Osteoblast (primary cell): Measurements from ENCODE around the gene TMC6. TPM values are rescaled to one million over a fixed set of nuclear protein-coding genes. Genes with fewer than 3 reads are reported as not detected.

Experiments used
- DNase-seq: peaks from one replicate; pipeline ENCODE4 v3.0.0; 2011; ENCODE audit warnings: low spot score, mixed read lengths; ENCODE audit not compliant: insufficient read length; ENCODE audit errors: missing footprints
- H2AFZ ChIP-seq: 2 replicates; pipeline ENCODE4 v1.6.0; 2011; ENCODE audit warnings: mild to moderate bottlenecking, low read length
- H3K27ac ChIP-seq: 2 replicates; pipeline ENCODE4 v1.5.1; 2011; ENCODE audit warnings: mild to moderate bottlenecking, low read depth, low read length, moderate library complexity
- H3K27me3 ChIP-seq: 2 replicates; pipeline ENCODE4 v1.6.0; 2012; ENCODE audit warnings: mild to moderate bottlenecking, control low read depth, inconsistent platforms, low read length, moderate library complexity; ENCODE audit not compliant: insufficient read depth
- H3K36me3 ChIP-seq: 2 replicates; pipeline ENCODE4 v1.5.1; 2011; ENCODE audit warnings: mild to moderate bottlenecking, low read length, control low read depth, moderate library complexity; ENCODE audit not compliant: insufficient read depth
- H3K4me1 ChIP-seq: 2 replicates; pipeline ENCODE4 v1.5.1; 2011; ENCODE audit warnings: mild to moderate bottlenecking, low read length, control low read depth, moderate library complexity; ENCODE audit not compliant: insufficient read depth
- H3K4me2 ChIP-seq: 2 replicates; pipeline ENCODE4 v1.6.0; 2011; ENCODE audit warnings: mild to moderate bottlenecking, low read length; ENCODE audit not compliant: insufficient read depth
- H3K4me3 ChIP-seq: fragments of 200-600 bp; sonication (generic); 3 replicates; pipeline ENCODE4 v1.5.1; 2012; ENCODE audit warnings: mild to moderate bottlenecking, low read length, inconsistent platforms; ENCODE audit not compliant: insufficient read depth
- H3K79me2 ChIP-seq: 2 replicates; pipeline ENCODE4 v1.6.0; 2012; ENCODE audit warnings: mild to moderate bottlenecking, low read length, control low read depth, inconsistent platforms; ENCODE audit not compliant: insufficient read depth
- H3K9me3 ChIP-seq: 2 replicates; pipeline ENCODE4 v1.5.1; 2011; ENCODE audit warnings: low read depth, low read length, control low read depth
- H4K20me1 ChIP-seq: 2 replicates; pipeline ENCODE4 v1.6.0; 2012; ENCODE audit warnings: mild to moderate bottlenecking, low read length, control low read depth; ENCODE audit not compliant: insufficient read depth
- CTCF ChIP-seq: IDR thresholded peaks from 2 replicates; pipeline ENCODE4 v1.5.1; 2011; ENCODE audit warnings: mild to moderate bottlenecking, low read depth, low read length, moderate library complexity; ENCODE audit errors: extremely low read depth
- total RNA-seq: library from RNA; depleted of rRNA; stranded (reverse); fragments of >200 nt; gene quantifications from 2 replicates; pipeline ENCODE4 v1.2.3, GENCODE V29; 2012

TMC6 gene
- total RNA-seq, 1 donor: under 0.01 TPM

- no peaks in the 10 kb centered on the region for H3K4me1 ChIP-seq
Observed at GRCh38 chr17:78147315-78147998, 18.9 kb upstream of the TMC6 start.

GRCh38 chr17:78146881-78147280 lies 18.3 kb upstream of the TMC6 start:
- no peaks in the 10 kb centered on the region for H3K36me3 ChIP-seq
- H2AFZ ChIP-seq: no peak overlapping the region
- H4K20me1 ChIP-seq: no peaks in the 10 kb centered on the region
- no peaks in the 10 kb centered on the region for H3K4me1 ChIP-seq
- TF ChIP-seq CTCF: no peak
- peaks cover 5% of the 10 kb centered on the region for H3K27me3 ChIP-seq
- DNase-seq: no peak
- H3K4me3 ChIP-seq: no peak overlapping the region
- no peak overlapping the region for H3K27ac ChIP-seq
- H3K79me2 ChIP-seq: no peaks in the 10 kb centered on the region
- H3K4me2 ChIP-seq: no peak overlapping the region
- H3K9me3 ChIP-seq: no peaks in the 10 kb centered on the region

More at GRCh38 chr17:78147315-78147998, 18.9 kb upstream of the TMC6 start:
- H2AFZ ChIP-seq: no peak overlapping the region
- H3K36me3 ChIP-seq: no peaks in the 10 kb centered on the region
- DNase-seq: peak; percentile 54
- no peak overlapping the region for H3K4me2 ChIP-seq
- TF ChIP-seq CTCF: no peak
- no peaks in the 10 kb centered on the region for H4K20me1 ChIP-seq
- no peak overlapping the region for H3K27ac ChIP-seq
- no peaks in the 10 kb centered on the region for H3K79me2 ChIP-seq
- no peak overlapping the region for H3K4me3 ChIP-seq
- H3K9me3 ChIP-seq: no peaks in the 10 kb centered on the region
- H3K27me3 ChIP-seq: peaks cover 5% of the 10 kb centered on the region

GRCh38 chr17:78146471-78146869 lies 17.9 kb upstream of the TMC6 start:
- Histone ChIP-seq H3K79me2 (no peaks in the 10 kb centered on the region), H4K20me1 (no peaks in the 10 kb centered on the region), H3K4me2 (no peak overlapping the region), H3K36me3 (no peaks in the 10 kb centered on the region), H3K27ac (no peak overlapping the region), H3K27me3 (peaks cover 5% of the 10 kb centered on the region), H3K9me3 (no peaks in the 10 kb centered on the region), H3K4me1 (no peaks in the 10 kb centered on the region), H2AFZ (no peak overlapping the region), H3K4me3 (no peak overlapping the region)
- TF ChIP-seq CTCF: no peak
- peak; percentile 11 for DNase-seq

- H2AFZ ChIP-seq: no peak overlapping the region
- DNase-seq: peak; percentile 78
- TF ChIP-seq CTCF: no peak
Observed at GRCh38 chr17:78144736-78145641, 16.4 kb upstream of the TMC6 start.

More at GRCh38 chr17:78144736-78145641, 16.4 kb upstream of the TMC6 start:
- H3K4me2 ChIP-seq: no peak overlapping the region
- peaks cover 5% of the 10 kb centered on the region for H3K27me3 ChIP-seq
- no peaks in the 10 kb centered on the region for H3K36me3 ChIP-seq
- H3K79me2 ChIP-seq: no peaks in the 10 kb centered on the region
- no peak overlapping the region for H3K27ac ChIP-seq
- no peaks in the 10 kb centered on the region for H3K9me3 ChIP-seq
- H3K4me1 ChIP-seq: no peaks in the 10 kb centered on the region
- H3K4me3 ChIP-seq: no peak overlapping the region
- H4K20me1 ChIP-seq: no peaks in the 10 kb centered on the region
